ENCODE results near the gene S1PR3. TPM values are rescaled to one million over a fixed set of nuclear protein-coding genes. Genes with fewer than 3 reads are reported as not detected.

The S1PR3 gene
- total RNA-seq, 1 donor from 2014 or later = 37.9 TPM

- no peak for TF ChIP-seq CTCF (conservative IDR thresholded peaks at IDR 0.05)
- no peak for DNase-seq (ENCODE audit: extremely low spot score, unreplicated experiment)
- Mint-ChIP-seq H3K27me3 (no peaks in the 10 kb centered on the region), H3K4me1 (ENCODE audit: unreplicated experiment) (no peaks in the 10 kb centered on the region), H3K4me3 (no peak overlapping the region), H3K9me3 (no peaks in the 10 kb centered on the region), H3K36me3 (no peaks in the 10 kb centered on the region), H3K27ac (no peak overlapping the region)
These were observed 60.3 kb downstream of the S1PR3 start for GRCh38 chr9:89051421-89052025.

DNA sequence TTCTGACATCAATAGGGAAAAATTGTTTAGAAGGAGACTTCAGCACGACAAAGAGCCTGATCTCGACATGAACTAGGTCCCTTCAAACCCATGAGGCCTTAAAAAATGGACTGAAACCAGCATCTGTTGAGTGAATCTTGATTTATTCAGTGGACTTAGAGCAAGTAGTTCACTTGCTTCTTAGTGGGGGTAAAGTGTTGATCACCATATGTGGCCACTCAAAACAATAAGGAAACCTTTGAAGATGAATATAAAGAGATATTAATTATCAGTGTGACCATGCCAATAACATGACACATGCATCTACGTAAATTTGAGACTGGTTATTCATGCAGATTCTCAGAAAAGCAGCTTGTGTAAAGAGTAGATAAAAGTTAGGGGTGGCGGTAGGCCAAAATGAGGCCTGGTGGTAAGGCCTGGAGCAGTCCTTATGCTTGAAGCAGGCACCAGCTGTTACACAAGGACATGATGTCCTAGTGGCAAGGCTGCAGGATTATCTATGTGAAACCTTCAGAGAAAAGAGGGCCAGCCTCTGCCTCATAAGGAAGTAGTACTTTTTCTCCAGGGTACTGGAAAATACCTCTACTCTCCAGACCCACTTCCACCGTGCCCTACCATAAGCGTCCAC is 61.3 kb downstream of the S1PR3 start:
- Mint-ChIP-seq H3K36me3 (no peaks in the 10 kb centered on the region), H3K4me3 (no peak overlapping the region), H3K4me1 (ENCODE audit: unreplicated experiment) (no peaks in the 10 kb centered on the region), H3K27me3 (no peaks in the 10 kb centered on the region), H3K9me3 (no peaks in the 10 kb centered on the region), H3K27ac (no peak overlapping the region)
- no peak for TF ChIP-seq CTCF (conservative IDR thresholded peaks at IDR 0.05)
- DNase-seq (ENCODE audit: extremely low spot score, unreplicated experiment) = no peak

GRCh38 chr9:89053301-89053700 is 62.0 kb downstream of the S1PR3 start:
- Mint-ChIP-seq H3K9me3 (no peaks in the 10 kb centered on the region), H3K36me3 (no peaks in the 10 kb centered on the region), H3K4me1 (ENCODE audit: unreplicated experiment) (no peaks in the 10 kb centered on the region), H3K27me3 (no peaks in the 10 kb centered on the region), H3K27ac (no peak overlapping the region), H3K4me3 (no peak overlapping the region)
- no peak for DNase-seq (ENCODE audit: extremely low spot score, unreplicated experiment)
- no peak for TF ChIP-seq CTCF (conservative IDR thresholded peaks at IDR 0.05)

Other genes with a start within 250 kb of the S1PR3 start
- 4.8 and 5.3 TPM in 2 replicates for gene SHC3, start 187.3 kb downstream of the S1PR3 start, total RNA-seq (ENCODE audit: low replicate concordance)